ENCODE data around the gene SLC6A18.

Gene SLC6A18

DNA sequence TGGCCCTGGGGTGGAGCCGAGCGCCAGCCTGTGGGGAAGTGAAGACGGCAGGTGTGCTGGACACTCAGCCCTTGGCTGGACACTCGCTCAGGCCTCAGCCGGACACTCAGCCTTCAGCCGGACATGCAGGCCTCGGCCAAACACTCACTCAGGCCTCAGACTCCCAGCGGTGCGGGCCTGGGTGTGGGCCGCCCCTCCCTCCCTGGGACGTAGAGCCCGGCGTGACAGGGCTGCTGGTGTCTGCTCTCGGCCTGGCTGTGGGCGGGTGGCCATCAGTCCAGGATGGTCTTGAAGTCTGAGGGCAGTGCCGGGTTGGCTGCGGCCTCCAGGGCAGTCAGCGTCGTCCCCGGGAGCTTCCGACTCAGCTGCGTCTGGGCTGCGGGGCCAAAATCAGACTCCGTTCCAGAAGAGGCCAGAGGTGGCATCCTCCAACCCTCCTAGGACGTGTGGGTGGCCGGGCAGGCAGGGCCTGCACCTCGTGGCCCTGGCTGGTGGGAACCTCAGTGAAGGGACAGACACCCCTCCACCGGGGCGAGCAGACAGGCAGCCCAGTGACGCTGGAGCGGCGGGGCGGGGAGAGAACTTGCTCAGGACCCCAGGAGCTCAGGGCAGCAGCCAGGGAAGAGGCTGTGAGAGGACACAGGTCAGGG lies 28.4 kb downstream of the SLC6A18 start:
- no peak for DNase-seq (ENCODE audit: low spot score)
- TF ChIP-seq, protein P1, sequence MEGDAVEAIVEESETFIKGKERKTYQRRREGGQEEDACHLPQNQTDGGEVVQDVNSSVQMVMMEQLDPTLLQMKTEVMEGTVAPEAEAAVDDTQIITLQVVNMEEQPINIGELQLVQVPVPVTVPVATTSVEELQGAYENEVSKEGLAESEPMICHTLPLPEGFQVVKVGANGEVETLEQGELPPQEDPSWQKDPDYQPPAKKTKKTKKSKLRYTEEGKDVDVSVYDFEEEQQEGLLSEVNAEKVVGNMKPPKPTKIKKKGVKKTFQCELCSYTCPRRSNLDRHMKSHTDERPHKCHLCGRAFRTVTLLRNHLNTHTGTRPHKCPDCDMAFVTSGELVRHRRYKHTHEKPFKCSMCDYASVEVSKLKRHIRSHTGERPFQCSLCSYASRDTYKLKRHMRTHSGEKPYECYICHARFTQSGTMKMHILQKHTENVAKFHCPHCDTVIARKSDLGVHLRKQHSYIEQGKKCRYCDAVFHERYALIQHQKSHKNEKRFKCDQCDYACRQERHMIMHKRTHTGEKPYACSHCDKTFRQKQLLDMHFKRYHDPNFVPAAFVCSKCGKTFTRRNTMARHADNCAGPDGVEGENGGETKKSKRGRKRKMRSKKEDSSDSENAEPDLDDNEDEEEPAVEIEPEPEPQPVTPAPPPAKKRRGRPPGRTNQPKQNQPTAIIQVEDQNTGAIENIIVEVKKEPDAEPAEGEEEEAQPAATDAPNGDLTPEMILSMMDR (IDR thresholded peaks at IDR 0.05; ENCODE audit: extremely low read depth, missing control alignments) = no peak

DNA sequence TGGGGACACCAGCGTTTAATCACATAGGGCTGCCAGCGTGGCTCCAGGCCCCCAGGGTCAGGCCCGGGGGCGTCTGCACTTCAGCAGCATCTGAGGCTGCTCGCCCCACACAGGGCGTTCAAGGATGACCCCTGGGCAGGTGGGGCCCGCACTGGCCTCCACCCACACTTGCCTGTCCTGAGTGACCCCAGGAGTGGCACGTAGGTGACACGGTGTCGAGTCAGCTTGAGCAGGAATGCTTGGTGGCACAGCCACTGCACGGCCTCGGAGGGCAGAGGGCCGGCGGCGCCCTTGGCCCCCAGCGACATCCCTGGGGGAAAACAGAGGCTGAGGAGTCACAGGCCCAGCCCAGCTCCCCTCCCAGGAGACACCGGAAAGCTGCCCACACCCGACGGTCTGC lies 29.0 kb downstream of the SLC6A18 start:
- no peak for DNase-seq (ENCODE audit: low spot score)
- TF ChIP-seq, protein P1 (IDR thresholded peaks at IDR 0.05; ENCODE audit: extremely low read depth, missing control alignments) = no peak

DNA sequence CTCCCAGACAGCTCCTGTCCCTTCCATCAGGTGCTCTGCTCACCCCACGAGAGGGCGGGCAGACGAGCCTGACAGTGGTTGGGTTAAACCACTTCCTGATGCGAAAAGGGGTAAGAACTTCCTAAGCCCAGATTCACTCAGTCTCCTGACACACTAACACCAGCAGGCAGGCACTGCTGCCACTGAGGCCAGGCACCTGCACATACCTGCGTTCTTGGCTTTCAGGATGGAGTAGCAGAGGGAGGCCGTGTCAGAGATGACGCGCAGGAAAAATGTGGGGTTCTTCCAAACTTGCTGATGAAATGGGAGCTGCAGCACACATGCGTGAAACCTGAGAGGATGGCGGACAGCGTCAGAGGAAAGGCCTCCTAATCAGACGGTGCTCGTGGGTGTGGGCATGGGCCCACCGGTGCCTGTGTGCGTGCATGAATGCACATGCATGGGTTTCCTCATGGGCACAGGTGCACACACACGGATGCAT lies 29.9 kb downstream of the SLC6A18 start:
- no peak for DNase-seq (ENCODE audit: low spot score)
- TF ChIP-seq, protein P1 (IDR thresholded peaks at IDR 0.05; ENCODE audit: extremely low read depth, missing control alignments) = no peak

DNA sequence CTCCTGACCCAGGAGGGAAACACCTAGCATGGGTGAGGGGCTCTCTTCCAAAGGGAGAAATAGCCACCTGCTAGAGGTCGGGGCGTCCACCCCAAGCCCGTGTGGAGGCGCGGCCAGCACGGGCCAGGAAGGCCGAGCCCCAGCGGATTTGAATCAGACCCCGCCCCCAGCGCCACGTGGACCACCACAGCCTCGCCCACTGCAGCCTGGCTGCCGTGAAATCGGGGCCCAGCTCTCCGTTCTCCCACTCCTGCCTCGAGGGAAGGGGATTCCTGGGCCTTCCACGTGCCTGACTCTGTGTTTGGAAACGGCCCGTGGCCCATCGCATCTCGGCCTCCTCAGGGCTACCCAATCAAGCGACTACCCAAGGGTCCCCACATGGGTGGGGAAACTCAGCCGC lies 31.6 kb downstream of the SLC6A18 start:
- no peak for DNase-seq (ENCODE audit: low spot score)
- TF ChIP-seq, protein P1 (IDR thresholded peaks at IDR 0.05; ENCODE audit: extremely low read depth, missing control alignments) = no peak

DNA sequence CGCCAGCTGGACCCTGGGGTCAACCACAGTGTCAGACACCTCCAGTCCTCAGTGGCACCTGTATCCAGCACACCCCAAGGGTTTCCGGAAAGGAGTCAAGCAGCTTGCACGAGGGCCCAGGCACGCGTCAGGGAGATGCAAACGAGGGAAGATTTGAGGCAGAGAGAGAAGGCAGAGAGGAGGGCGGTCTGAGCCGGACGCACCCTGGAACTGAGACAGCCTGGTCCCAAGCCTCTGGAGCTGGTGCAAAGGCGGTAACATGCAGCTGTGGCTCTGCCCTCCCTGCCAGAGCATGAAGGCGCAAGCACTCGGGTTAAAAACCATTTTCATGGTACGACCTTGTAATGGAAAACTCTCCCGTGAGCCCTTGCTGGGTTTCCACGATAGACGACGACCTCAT lies 32.2 kb downstream of the SLC6A18 start:
- no peak for DNase-seq (ENCODE audit: low spot score)
- TF ChIP-seq, protein P1 (IDR thresholded peaks at IDR 0.05; ENCODE audit: extremely low read depth, missing control alignments) = no peak

DNA sequence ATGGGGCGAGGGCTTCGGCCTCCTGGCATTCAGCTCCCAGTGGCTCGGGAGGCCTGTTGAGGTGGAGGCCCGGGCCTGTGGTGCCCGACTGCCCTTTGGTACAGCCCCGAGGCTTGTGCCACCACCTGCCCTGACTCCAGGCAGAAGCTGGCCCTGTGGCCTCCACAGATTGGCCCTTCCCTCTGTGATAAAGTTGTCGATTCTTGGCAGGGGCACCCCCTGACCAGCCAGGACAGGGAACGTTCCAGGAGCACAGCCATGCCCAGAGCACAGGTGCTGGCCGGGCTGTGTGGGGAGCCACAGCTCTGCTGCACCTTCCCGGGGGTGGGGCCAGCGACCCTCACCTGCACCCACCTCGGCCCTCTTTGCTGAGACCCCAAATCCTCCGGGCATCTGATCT lies 32.7 kb downstream of the SLC6A18 start:
- TF ChIP-seq, protein P1 (IDR thresholded peaks at IDR 0.05; ENCODE audit: extremely low read depth, missing control alignments) = no peak
- no peak for DNase-seq (ENCODE audit: low spot score)

DNA sequence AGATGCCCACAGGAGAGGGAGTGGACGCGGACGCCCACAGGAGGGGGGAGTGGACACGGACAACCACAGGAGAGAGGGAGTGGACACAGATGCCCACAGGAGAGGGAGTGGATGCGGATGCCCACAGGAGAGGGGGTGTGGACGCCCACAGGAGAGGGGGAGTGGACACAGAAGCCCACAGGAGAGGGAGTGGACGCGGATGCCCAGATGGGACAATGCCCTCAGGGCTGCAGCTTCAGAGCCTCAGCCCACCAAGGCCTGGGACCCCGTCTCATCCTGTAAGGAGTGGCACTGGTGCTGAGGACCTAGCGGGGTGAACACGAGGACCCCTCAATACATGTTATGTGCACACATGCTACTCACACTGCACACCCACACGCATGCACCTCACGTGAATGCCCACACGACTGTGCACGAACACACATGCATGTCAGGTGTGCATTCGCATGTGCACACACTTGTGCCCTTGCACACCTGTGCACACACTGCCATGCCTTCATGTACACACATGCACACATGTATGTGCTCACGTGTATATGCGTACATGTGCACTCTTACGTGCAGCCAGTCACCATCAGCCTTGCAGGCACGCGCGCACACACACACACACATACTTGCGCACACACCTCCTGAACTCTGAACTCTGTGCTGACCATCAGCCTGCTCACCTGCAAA lies 34.8 kb downstream of the SLC6A18 start:
- no peak for DNase-seq (ENCODE audit: low spot score)
- TF ChIP-seq, protein P1 (IDR thresholded peaks at IDR 0.05; ENCODE audit: extremely low read depth, missing control alignments) = no peak

Measured in GM20000 (cell line).